HG03342 (cell line): ENCODE measurements around the gene PREB.

Experiments used
- ATAC-seq: cut with Tn5 transposase; IDR thresholded peaks from one replicate; pipeline ENCODE4 v1.9.1; 2021; ENCODE audit warnings: mild to moderate bottlenecking, moderate library complexity; ENCODE audit not compliant: unreplicated experiment

PREB gene

GRCh38 chr2:27099334-27099955 is 35.0 kb downstream of the PREB start:
- no peak for ATAC-seq

GRCh38 chr2:27097341-27097740 is 37.1 kb downstream of the PREB start:
- ATAC-seq: no peak

- ATAC-seq: no peak
These were observed 37.6 kb downstream of the PREB start for GRCh38 chr2:27096748-27097297.

- ATAC-seq: peak; percentile 62
These were observed 38.4 kb downstream of the PREB start for GRCh38 chr2:27095745-27096651.

GRCh38 chr2:27095427-27095744 is 39.0 kb downstream of the PREB start:
- ATAC-seq: no peak

- no peak for ATAC-seq
These were observed 40.0 kb downstream of the PREB start for GRCh38 chr2:27094353-27094984.

- no peak for ATAC-seq
These were observed 40.7 kb downstream of the PREB start for GRCh38 chr2:27093430-27094352.

GRCh38 chr2:27092696-27093429 is 41.6 kb downstream of the PREB start:
- no peak for ATAC-seq

GRCh38 chr2:27091746-27092695 is 42.4 kb downstream of the PREB start:
- no peak for ATAC-seq

GRCh38 chr2:27089111-27089954 is 45.1 kb downstream of the PREB start:
- no peak for ATAC-seq

GRCh38 chr2:27088634-27089033 is 45.8 kb downstream of the PREB start:
- ATAC-seq: no peak

- ATAC-seq: no peak
These were observed 46.5 kb downstream of the PREB start for GRCh38 chr2:27087823-27088410.

GRCh38 chr2:27086724-27087593 is 47.5 kb downstream of the PREB start, which contains the start of gene KHK:
TSS of gene KHK (plus strand) at chr2:27086772. CDS start at chr2:27087260, 488 bp downstream.
- no peak for ATAC-seq

- ATAC-seq: peak; percentile 77
These were observed 48.2 kb downstream of the PREB start for GRCh38 chr2:27086090-27086723.

GRCh38 chr2:27085673-27086089 is 48.8 kb downstream of the PREB start:
- no peak for ATAC-seq
